ENCODE measurements around the gene DDX28.
A peak's percentile ranks its signal among the peaks of the same experiment; 100 is the strongest.
"Not testable (repeated sequence)": the region's sequence is repeated elsewhere in the genome, so short reads cannot be mapped to it uniquely, and the experiment has no call there.

The DDX28 gene

GRCh38 chr16:67993207-67994039 lies 29.6 kb downstream of the DDX28 start:
- peak; percentile 77 to 80 for DNase-seq

GRCh38 chr16:67992661-67993206 lies 30.3 kb downstream of the DDX28 start:
- no peak for DNase-seq

- DNase-seq: no peak
Observed at GRCh38 chr16:67990018-67990386, 33.0 kb downstream of the DDX28 start.

DNA sequence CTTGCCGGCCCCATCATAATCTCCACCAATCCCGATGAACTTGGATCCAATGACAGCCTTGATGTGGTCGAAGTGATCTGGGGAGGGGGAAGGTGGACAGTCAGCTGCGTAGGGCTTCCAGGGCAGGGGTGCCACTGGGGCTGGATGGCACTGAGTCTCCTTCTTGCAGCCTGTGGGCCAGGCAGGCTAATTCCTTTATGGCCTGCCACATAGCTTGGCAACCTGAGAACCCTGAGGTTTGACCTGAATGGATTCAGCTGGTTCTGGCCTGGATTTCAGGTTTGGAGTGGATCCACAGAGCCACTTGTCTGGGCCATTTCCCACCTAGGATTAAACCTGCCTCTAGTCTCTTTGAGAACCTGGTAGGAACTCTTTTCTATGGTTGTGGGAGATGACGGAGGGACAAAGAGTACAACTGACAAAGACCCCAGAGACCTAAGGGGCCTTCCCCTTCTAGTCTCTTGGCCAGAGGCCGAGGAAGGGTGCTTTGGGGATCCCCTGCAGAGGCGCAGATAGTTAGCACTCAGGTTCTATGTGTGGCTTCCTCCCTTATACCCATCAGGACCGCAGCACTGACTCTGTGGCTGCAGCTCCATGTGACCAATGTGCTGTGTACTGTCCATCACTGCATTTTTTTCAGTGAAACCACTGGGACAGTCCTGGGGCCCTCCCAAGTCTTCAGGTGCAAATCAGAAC lies 33.6 kb downstream of the DDX28 start:
- no peak for DNase-seq

- DNase-seq: no peak
Observed at GRCh38 chr16:67988675-67989074, 34.4 kb downstream of the DDX28 start.

GRCh38 chr16:67987460-67988160 lies 35.4 kb downstream of the DDX28 start:
- DNase-seq: no peak

DNA sequence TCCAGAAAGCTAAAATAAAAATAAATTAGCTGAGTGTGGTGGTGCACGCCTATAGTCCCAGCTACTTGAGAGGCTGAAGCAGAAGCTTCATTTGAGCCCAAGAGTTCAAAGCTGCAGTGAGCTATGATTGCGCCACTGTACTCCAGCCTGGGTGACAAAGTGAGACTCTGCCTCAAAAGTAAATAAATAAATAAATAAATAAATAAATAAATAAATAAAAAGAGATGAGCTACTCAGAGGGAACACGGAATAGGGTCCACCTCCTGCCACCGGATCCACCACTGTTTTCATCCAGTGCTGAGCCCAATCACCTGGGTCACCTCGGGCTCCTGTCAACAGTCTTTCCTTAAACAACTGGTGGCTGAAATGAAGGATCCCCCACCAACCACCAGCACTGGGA lies 36.1 kb downstream of the DDX28 start:
- DNase-seq: no peak

DNA sequence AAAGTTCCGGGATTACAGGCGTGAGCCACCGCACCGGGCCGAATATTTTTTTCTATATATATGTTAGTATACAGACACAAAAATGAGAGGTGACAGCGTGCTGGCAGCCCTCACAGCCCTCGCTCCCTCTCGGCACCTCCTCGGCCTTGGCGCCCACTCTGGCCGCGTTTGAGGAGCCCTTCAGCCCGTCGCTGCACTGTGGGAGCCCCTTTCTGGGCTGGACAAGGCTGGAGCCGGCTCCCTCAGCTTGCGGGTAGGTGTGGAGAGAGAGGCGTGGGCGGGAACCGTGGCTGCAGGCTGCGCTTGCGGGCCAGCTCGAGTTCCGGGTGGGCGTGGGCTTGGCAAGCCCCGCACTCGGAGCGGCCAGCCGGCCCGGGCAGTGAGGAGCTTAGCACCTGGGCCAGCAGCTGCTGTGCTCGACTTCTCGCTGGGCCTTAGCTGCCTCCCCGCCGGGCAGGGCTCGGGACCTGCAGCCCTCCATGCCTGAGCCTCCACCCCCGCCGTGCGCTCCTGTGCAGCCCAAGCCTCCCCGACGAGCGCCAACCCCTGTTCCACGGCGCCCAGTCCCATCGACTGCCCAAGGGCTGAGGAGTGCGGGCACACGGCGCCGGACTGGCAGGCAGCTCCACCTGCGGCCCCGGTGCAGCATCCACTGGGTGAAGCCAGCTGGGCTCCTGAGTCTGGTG lies 40.9 kb downstream of the DDX28 start:
- no peak for DNase-seq

DNA sequence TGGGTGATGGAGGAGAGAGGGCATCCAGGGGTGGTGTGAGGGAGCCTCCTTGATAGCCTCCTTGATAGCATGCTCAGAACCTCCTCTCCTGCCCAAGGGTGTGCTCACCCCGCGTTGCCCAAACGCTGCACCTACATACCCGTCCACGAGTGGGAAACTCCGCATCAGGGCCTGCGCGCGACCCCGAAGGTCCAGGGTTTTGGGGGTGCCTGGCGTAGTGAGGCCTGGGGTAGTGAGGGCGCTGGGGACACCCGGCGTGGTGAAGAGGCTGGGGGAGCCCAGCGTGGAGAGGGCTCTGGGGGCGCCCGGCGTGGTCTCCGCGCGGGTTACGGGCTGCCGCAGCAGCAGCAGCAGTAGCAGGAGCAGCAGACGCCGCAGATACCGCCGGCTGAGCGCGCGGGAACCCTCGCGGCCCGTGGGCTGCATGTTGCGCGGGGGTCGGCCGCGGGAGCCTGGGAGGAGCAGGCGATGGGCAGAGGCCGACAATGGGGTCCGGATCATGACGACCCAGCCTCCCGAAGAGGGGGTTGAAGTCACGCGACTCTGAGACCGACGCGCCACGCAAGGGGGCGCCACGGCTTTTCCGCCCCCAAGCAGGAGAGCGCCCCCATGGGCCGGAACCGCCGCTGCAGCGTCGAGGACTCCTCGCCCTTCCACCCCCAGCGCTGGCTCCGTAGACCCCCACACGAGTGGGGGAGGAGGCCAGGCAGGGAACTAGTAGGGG lies 42.9 kb downstream of the DDX28 start, which contains the start of gene DPEP3:
Gene DPEP3 (minus strand): TSS at position 545 of the 724 bp plus-strand sequence. CDS start 119 bp downstream, at position 426.
- no peak for DNase-seq

DNA sequence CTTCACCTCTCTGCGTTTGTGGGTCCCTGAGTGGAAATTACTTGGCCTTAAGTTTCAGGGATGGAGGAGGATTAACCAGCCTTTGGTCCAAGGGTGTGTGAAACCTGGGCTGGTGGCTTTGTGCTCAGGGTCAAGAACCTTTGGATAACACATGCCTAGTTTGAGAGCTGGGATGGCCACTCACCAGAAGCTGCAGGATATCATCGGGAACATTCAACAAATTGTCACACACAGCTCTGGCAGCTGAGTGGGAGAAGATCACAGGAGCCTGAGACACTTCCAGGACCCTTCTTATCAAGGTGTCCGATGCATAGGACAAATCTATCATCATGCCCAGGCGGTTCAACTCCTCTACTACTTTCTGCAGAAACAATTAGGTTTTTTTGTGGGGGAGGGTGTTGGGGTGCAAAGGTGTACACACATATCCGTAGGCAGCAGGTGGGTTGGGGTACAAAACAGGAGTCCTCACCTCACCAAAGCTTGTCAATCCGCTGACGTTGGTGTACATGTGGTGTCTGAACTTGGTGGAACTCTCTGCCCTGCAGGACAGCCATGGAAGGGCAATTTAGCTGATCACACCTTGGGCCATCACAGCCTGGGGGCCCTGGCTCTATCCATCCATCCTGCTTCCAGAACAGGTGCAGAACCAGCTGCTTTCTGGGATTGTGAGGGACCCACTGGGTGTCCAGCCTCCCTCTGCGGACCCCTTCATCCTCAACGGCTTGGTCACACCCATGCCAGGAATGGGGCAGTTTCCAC lies 45.4 kb downstream of the DDX28 start:
- no peak for DNase-seq

DNA sequence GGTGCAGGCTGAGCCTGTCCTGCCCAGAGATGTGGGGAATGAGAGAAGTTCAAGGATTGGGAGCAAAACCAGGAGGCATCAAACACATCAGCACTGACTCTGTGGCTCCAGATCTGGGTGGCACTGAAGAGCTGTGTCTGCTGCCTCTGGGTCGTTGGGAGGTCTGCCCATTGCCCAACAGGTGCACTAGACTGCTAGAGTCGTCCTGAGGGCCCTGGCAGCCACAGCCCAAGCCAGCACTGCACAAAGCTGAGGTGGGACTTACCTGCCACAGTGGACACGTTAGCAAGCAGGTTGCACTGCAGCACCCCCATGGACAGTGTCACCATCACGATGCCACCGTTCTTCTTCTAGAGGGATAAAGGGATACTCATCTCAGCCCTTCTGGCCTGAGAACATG lies 46.0 kb downstream of the DDX28 start:
- no peak for DNase-seq

- no peak for DNase-seq
Observed at GRCh38 chr16:67976205-67976604, 46.8 kb downstream of the DDX28 start.

DNA sequence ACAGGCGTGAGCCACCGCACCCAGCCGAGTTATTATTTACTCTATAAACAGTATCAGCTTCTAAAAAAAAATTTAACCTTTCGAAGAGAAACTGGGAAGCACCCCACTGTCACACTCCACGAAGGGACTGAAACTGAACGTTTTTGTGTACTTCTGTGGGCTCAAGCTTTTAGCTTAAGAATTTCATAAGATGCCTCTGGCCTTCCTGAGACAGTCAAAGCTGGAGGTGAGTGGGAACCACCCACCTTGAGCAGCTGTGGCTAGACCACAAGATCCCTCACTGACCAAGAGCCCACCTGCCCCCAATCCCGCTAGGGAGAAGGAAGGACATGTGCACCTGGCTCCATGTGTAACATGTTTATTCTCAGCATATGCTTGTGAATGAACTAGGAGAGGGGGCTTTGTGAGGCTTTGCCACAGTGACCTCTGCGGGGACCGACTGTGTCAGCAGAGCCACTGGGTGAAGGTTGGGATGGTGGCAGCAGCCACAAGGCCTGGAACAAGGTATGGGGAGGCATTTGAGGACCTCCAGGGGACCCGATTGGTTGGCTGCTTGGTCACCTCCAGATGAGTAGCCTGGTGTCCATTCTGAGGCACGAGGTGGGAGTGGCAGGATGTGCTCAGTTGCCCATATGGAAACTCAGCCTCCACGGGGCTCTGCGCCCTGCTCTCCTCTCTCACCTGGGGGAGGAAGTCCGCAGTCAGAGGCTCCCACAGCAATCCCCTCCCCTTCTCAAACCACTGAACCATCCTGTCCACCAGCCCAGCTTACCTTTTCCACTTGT lies 47.5 kb downstream of the DDX28 start:
- no peak for DNase-seq

DNA sequence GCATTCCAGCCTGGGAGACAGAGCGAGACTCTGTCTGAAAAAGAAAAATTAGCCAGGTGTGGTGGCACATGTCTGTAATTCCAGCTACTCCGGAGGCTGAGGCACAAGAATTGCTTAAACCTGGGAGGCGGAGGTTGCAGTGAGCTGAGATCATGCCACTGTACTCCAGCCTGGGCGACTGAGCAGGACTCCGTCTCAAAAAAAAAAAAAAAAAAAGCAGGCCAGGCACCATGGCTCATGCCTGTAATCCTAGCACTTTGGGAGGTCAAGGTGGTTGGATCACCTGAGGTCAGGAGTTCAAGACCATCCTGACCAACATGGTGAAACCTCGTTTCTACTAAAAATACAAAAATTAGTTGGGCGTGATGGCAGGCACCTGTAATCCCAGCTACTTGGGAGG lies 50.7 kb downstream of the DDX28 start:
- DNase-seq: not testable (repeated sequence)

- DNase-seq: no peak
Observed at GRCh38 chr16:67971111-67971510, 51.9 kb downstream of the DDX28 start.
